Adrenal gland (tissue), 12 donors: ENCODE results near the gene SPTB. TPM values are rescaled to one million over a fixed set of nuclear protein-coding genes. Genes with fewer than 3 reads are reported as not detected.

Experiments
- DNase-seq, 7 donors: peaks; one replicate each; pipeline ENCODE4 v3.0.0-alpha.2; 2019 to 2020
- H3K27ac ChIP-seq, 5 donors: fragments of 200-600 bp; sonication (generic) in 4 of 5; 1 replicate in 3 of 5; 2 replicates in 2 of 5; pipeline versions ENCODE4 v1.5.1 to v1.8.0; 2016 to 2020; ENCODE audit warnings: mild to moderate bottlenecking in 1 of 5
- H3K27me3 ChIP-seq: fragments of 200-600 bp; 2 replicates; pipeline ENCODE4 v1.8.0; 2021
- H3K36me3 ChIP-seq, 2 donors: fragments of 200-600 bp; replicated peaks in 1 of 2; 1 replicate in 1 of 2; 2 replicates in 1 of 2; pipeline versions ENCODE4 v1.5.1 to v1.8.0; 2018 to 2022
- H3K4me1 ChIP-seq, 2 donors: fragments of 200-600 bp; replicated peaks in 1 of 2; 1 replicate in 1 of 2; 2 replicates in 1 of 2; pipeline versions ENCODE4 v1.5.1 to v1.8.0; 2018 to 2021
- H3K4me3 ChIP-seq, 4 donors: fragments of 200-600 bp; sonication (generic) in 3 of 4; one replicate each; pipeline ENCODE4 v1.5.1; 2016 to 2018
- H3K9me3 ChIP-seq, 3 donors: fragments of 200-600 bp; sonication (generic) in 1 of 3; replicated peaks in 1 of 3; 1 replicate in 2 of 3; 2 replicates in 1 of 3; pipeline versions ENCODE4 v1.5.1 to v1.8.0; 2016 to 2021
- CTCF ChIP-seq, 6 experiments: fragments of 450-650 bp in 4 of 6; fragments of 200-600 bp in 2 of 6; sonication (generic) in 1 of 6; IDR thresholded peaks; 1 replicate in 5 of 6; 2 replicates in 1 of 6; pipeline versions ENCODE4 v1.5.1 to v1.8.0; 2016 to 2021; ENCODE audit warnings: antibody characterized with exemption in 6 of 6, mild to moderate bottlenecking in 2 of 6, moderate library complexity in 1 of 6
- POLR2A ChIP-seq, 2 donors: fragments of 450-650 bp; IDR thresholded peaks; one replicate each; pipeline ENCODE4 v1.6.1; 2017; ENCODE audit warnings: antibody characterized with exemption in 2 of 2, mild to moderate bottlenecking in 2 of 2, moderate library complexity in 1 of 2
- WGBS, 4 donors: extraction: QIAGEN DNeasy Blood & Tissue Kit in 2 of 4; methylation state at CpG; one replicate each; pipeline versions ENCODE4 v1.1.5 to v1.1.7; 2013 to 2017; 5-methylcytosine and 5-hydroxymethylcytosine counted together
- intact Hi-C, 2 donors: fragments of 100-400 bp; cut with DNase I; formaldehyde crosslinking; loops; one replicate each; pipeline versions ENCODE4 v1.14.1 to v1.15.0; 2022 to 2023
- polyA plus RNA-seq, 3 donors: library from polyadenylated mRNA; stranded (reverse); fragments of 200-250 nt in 2 of 3; fragments of 350-450 nt in 1 of 3; fragmentation: Illumina TruSeq in 1 of 3; extraction: RNeasy Lipid Tissue Mini Kit (QIAGEN cat#74804) in 1 of 3; gene quantifications; one replicate each; pipeline ENCODE4 v1.2.3, GENCODE V29; 2013 to 2014
- total RNA-seq, 9 donors: library from RNA; depleted of rRNA in 4 of 9; stranded (reverse); fragments of >200 nt in 4 of 9; fragments of 120-200 nt in 1 of 9; fragmentation: NEBNext Ultra II Directional in 1 of 9; extraction: Animal tissue kit (Norgen Biotek cat#: 25700) in 1 of 9; gene quantifications; one replicate each; pipeline versions ENCODE4 v1.1.0 to v1.2.4, GENCODE V29; 2013 to 2023
- donor health status: healthy with polysubstance abuse.
- donor health status: Bipolar disorder and iron deficiency.
- donor health status: DM: yes; HTN: yes; CAD: no.
- donor health status: DM: no; HTN: no; CAD: no.
- donor health status: DM: no; HTN: no; CAD: no.
- donor health status: DM: yes; HTN: yes; CAD: no.

Gene SPTB
- total and polyA plus RNA-seq, 12 donors, result 0.18 to 14.5 (median 1.2) TPM

DNA sequence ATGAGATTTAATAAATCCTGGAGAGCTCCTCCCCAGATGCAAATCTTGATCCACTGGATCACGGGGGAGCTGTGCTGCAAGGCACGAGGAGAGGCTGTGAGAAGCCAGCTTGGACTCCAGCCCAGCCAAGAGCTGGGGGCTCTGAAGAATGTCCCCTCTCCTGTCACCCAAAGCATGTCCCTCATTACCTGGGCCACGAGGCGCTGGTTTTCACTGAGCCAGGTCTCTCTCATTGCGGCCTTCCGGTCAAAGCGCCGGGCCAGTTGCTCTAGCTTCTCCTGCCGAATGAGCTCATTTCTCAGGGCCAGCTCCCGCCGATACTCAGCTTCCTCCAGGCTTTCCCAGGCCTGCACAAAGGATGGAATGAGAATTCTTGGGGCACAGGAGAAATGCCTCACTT, 83.3 kb downstream of the SPTB start:
- H3K36me3 ChIP-seq, result no peaks in the 10 kb centered on the region
- DNase-seq, result no peak

DNA sequence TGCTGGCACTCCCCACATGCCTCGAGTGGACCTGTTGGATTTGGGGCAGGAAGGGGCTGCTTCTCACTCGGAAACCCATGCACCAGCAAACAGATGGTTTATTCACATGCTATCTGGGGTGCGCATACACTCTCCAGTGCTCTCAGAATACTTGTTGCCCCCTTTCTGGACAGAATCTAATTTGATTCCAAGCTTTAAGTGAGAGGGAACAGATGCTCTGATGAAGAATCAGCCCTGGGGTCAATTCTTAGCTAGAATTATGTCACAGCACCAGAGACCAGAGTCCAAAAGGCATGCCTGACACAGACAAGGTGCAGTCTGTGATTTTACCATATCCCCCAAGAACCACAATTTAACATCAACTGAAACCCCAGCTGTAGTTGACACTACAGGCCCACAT, 83.8 kb downstream of the SPTB start:
- no peaks in the 10 kb centered on the region for H3K27me3 ChIP-seq
- no peak for TF ChIP-seq CTCF (IDR thresholded peaks at IDR 0.05)
- TF ChIP-seq POLR2A (IDR thresholded peaks at IDR 0.05), result no peak
- H3K36me3 ChIP-seq, result no peaks in the 10 kb centered on the region
- no peak overlapping the region for H3K27ac ChIP-seq
- H3K9me3 ChIP-seq, result no peaks in the 10 kb centered on the region
- H3K4me3 ChIP-seq, result no peak overlapping the region
- H3K4me1 ChIP-seq, result no peaks in the 10 kb centered on the region
- WGBS, 4 donors, result 66 to 89% (median 76%) methylated on average over 3 of the region's 3 CpGs
- no peak for DNase-seq
- intact Hi-C loops, result no loop called here

More for the DNA sequence above, 83.3 kb downstream of the SPTB start:
- H3K4me1 ChIP-seq, result no peaks in the 10 kb centered on the region
- H3K4me3 ChIP-seq, result no peak overlapping the region
- no peaks in the 10 kb centered on the region for H3K9me3 ChIP-seq
- no peaks in the 10 kb centered on the region for H3K27me3 ChIP-seq
- TF ChIP-seq CTCF (IDR thresholded peaks at IDR 0.05), result no peak
- no peak for TF ChIP-seq POLR2A (IDR thresholded peaks at IDR 0.05)
- no peak overlapping the region for H3K27ac ChIP-seq
- 90 to 94% (median 92%) methylated on average over 7 to 11 of the region's 11 CpGs for whole genome bisulfite sequencing, 4 donors
- intact Hi-C loops, result no loop called here

DNA sequence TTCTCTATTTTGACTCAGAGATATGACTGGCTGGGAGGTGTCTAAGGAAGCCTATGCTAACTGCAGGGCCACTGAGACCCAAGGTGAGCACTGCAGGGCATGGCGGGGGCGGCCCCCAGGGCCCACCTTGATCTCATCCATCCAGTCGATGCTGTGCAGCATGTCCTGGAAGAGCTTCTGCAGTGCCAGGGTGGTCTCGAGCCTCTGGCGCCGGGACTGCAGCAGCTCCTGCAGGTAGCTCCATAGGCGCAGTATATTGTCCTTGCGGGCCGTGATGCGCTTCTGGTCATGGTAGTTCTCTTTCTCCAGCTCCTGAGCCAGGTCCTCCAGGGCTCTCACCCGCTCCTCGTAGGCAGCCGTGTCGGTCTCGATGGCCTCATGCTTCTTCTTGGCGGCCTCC, 84.5 kb downstream of the SPTB start:
- no peaks in the 10 kb centered on the region for H3K4me1 ChIP-seq
- H3K36me3 ChIP-seq, result no peaks in the 10 kb centered on the region
- no peak for DNase-seq
- no peaks in the 10 kb centered on the region for H3K27me3 ChIP-seq
- H3K27ac ChIP-seq, result no peak overlapping the region
- H3K4me3 ChIP-seq, result no peak overlapping the region
- 93 to 96% (median 94%) methylated on average over 10 to 16 of the region's 16 CpGs for WGBS, 4 donors
- no peaks in the 10 kb centered on the region for H3K9me3 ChIP-seq
- TF ChIP-seq POLR2A (IDR thresholded peaks at IDR 0.05) (no peak), CTCF (IDR thresholded peaks at IDR 0.05) (no peak)
- intact Hi-C loops, result no loop called here

DNA sequence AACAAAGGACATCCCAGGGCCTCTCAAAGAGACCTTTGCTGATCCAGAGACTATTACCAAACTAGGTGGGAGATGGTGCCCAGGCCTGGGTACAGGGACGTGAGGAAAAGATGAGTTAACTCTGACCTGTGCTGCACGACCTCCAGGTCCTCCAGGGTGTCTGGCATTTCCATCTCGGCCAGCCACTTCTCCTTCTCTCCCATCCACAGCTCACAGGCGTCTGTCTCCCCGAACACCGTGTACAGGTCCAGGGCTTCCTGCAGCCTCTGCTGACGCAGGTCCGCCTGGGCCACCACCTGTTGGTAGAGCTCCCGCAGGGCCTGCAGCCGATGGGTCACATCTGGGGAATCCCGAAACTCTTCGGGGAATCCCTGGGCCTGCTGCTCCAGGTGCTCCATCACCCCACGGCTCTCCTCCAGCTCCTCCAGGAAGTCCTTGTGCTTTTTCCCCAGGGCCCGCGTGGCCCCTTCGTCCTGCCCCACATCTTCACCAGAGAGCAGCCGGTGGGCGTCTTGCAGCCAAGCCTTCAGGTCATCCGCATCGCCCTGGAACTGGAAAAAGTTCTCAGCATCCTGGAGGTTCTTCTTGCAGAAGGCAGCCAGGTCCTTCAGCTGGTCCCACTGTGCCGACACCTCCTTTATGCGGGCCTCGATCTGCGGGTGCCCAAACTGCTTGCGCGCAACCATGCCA, 86.7 kb downstream of the SPTB start:
- TF ChIP-seq CTCF (IDR thresholded peaks at IDR 0.05) (no peak), POLR2A (IDR thresholded peaks at IDR 0.05) (no peak)
- H3K4me1 ChIP-seq, result no peaks in the 10 kb centered on the region
- no peak overlapping the region for H3K4me3 ChIP-seq
- intact Hi-C loops, result no loop called here
- no peaks in the 10 kb centered on the region for H3K27me3 ChIP-seq
- no peaks in the 10 kb centered on the region for H3K36me3 ChIP-seq
- DNase-seq, result no peak
- 94 to 96% (median 95%) methylated on average over 19 to 26 of the region's 26 CpGs for WGBS, 4 donors
- no peak overlapping the region for H3K27ac ChIP-seq
- no peaks in the 10 kb centered on the region for H3K9me3 ChIP-seq
